Measurements from ENCODE around the gene PHF5A.
"Not testable (repeated sequence)": the region's sequence is repeated elsewhere in the genome, so short reads cannot be mapped to it uniquely, and the experiment has no call there.

The PHF5A gene

DNA sequence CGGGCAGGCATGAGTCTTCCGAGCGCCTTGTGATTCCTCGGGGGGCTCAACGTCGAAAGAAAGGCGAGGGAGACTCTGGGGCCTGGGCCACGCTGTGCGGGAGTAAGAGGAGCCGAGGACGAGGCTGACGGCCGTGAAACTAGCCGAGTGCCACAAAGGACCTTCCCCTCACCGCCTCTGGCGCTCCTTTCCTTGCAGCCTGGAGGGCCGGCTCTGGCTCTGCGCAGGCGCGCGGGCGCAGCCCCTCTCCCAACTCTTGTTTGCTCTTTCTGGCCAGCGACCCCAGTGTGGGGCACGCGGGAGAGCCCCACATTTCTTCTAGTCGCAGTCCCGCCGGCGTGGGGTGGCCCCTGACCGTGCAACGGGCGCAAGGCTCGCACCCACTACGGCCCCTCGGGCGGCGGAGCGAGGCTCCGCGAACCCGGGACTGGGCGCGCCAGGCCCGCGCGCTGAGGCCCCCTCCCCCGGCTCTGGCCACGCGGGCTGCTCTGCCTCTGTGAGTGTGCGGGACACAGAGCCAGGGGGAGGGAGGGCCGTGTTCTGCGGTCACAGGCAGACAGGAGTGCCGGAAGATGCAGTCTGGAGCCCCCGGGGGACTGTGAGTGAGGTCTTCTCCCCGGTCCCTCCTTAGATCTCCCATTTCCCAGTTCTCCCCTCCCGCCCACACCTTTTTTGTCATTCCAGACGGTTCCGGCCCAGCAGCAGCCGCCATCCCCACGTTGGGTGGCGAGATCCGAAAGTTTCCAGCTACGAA, 20.9 kb downstream of the PHF5A start:
- DNase-seq (ENCODE audit: low read depth), result peak; percentile 54

DNA sequence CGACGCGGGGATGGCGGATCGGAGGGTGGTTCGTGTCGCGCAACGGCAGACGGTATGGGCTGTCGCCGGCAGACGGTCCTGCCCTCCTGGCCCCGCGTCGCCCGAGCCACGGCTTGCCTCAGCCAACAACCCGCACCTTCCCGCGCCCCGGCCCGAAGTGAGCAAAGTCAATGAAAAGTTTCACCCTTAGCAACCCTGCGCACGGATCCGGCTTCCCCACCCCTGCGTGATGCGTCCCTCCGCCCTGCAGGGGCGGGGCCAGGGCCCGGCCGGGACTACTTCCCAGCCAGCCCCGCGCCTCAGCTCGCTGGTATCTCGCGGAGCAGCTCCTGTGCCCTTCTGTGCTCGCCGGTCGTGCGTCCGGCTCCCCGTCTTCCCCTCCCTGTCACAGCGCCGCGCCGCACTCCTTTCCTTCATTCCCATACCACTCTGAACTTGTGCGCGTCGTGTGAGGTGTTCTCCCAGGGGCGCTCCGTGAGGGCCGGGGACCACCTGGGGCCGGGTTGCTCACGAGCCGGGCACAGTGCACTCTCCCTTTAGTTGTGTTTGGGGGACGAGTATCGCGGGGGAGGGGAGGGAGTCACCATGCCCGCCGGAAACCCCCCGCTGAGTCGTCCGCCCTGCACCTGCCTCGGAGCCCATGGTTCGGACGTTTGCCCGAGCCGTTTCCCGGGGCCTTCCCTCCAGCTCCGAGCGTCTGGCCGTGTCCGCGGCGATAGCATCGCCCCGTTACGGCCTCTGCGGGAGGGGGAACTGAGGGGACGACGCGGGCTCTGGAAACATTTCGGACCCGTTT, 21.7 kb downstream of the PHF5A start, which contains the start of gene TOB2:
TSS of gene TOB2 (minus strand) at position 163 of the 796 bp plus-strand sequence. CDS start 9,456 bp downstream, outside the sequence.
- DNase-seq (ENCODE audit: low read depth), result peak; percentile 91

DNA sequence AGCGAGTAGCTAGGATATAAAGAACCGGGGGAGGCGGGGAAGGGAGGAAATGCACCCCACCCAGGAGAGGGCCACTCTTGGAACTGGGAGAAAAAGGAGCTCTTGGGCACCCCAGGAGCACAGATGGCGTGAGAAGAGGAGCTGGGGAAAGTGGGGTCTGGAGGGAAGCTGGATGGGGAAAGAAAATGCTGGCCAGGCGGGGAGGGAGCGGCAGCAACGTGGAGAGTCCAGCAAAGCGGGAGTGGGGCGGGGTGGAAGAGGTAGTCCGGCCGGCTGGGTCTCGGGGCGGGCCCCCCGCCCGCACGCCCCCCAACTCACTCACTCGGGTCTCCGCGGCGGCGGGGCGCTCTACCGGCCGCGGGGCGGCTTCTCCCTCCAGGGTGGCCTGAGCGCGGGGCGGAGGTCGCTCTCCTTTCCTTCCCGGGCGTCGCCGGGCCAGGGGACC, 22.4 kb downstream of the PHF5A start:
- DNase-seq (ENCODE audit: low read depth), result no peak

DNA sequence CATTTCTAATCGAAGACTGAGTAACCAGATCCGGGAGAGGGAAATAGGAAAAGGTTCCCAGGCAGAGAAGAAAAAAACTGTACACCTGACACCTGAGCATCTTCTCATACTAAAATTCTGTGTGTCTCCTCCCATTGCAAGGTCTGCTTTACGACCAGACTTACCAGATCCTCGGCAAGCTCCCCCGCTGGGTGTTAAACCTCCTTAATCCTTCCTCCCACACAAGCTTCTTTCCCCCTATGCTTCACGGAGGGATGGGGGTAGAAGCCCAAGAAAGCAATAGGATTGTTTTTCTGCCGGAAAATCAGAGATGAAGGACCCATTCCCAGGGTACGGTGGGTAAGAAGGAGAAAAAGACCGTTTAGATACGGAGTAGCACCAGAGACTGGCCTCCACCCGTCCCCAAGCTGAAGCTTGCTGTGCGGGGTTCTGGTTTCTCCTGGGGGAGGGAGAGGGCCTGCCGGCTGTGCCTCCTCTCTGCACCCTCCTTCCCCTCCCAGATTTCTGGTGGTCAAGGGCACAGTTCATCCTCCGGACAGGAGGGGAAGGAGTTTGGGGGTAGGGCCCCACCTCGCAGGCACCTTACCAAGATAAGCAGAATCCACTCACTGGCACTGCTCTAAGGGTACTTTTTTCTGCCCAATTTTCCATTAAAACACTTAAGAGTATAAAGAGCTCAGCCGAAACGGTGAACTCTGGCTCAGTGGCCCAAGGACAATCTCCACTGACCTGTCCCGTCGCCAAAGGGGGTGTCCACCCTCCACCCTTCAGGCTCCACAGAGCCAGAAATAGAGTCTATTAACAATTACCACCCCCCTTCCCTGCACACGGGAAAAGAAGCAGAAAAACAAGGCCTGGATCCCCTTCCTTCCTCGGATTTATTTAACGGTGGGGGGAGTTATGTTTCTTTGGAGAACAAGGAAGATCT, 23.1 kb downstream of the PHF5A start:
- DNase-seq (ENCODE audit: low read depth), result no peak

DNA sequence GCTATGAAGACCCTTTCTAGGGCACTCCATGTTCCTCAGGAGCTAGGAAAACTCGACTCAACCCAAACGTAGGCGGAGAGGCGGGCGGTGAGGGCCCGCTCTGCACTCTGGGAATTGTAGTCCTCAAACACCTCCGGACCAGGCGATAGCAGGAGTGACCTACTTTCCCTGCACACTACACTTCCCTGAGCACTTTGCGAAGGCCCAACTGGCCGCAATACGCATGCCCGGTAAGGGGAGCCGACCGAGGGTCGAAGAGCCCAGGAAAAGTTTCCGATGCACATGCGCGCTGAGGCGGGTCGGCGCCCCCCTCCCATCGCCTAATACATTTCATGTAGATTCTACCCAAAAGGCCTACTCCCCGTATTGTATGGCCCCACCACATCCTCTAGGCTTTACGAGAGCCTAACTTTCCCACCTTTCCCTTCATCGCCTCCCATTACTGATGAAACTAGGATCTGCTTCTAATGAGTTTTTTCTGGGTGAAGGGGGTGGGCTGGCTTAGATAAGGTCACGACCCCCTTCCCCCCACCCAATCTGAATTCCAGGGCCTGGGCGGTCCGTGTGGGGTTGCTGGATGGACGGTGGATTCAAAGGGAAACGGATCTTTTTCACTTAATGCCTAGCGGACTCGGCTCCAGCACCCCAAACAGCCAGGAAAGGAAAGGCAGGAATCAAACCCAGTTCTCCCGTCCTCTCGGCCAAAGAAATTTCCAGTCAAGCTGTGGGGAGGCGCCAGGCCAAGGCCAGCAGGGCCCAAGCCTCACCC, 23.9 kb downstream of the PHF5A start:
- peak; percentile 55 for DNase-seq (ENCODE audit: low read depth)

DNA sequence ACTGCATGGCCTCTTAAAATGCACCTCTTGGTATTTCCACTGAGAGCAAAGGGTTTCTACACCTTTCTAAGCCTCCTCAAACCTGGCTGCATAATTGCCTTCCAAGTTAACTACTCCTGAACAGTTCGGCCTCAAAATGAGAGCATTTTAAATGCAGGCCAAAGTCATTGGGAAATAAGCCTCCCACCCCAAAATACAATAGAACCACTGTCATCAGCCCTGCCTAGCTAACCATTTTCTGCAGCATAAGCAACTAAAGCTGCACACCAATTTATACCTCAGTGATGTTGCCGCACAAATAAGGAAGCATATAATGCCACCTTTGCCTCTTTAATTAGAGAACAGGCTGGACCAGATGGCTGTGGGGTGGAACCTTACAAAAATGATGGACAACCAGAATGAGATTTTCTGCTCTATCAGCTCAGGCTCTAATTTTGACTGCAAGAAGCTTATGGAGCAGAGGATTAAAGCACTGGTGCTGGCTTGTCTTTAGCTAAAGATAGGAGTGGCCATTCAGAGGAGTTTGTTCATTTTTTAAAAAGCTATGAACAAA, 26.2 kb downstream of the PHF5A start:
- DNase-seq (ENCODE audit: low read depth), result no peak

DNA sequence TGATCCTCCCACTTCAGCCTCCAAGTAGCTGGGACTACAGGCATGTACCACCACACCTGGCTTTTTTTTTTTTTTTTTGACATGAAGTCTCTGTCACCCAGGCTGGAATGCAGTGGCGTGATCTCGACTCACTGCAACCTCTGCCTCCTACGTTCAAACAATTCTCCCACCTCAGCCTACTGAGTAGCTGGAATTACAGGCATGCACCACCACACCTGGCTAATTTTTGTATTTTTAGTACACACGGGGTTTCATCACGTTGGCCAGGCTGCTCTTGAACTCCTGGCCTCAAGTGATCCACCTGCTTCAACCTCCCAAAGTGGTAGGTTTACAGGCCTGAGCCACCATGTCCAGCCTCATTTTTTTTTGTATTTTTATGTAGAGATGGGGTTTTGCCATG, 28.0 kb downstream of the PHF5A start:
- DNase-seq (ENCODE audit: low read depth), result not testable (repeated sequence)

DNA sequence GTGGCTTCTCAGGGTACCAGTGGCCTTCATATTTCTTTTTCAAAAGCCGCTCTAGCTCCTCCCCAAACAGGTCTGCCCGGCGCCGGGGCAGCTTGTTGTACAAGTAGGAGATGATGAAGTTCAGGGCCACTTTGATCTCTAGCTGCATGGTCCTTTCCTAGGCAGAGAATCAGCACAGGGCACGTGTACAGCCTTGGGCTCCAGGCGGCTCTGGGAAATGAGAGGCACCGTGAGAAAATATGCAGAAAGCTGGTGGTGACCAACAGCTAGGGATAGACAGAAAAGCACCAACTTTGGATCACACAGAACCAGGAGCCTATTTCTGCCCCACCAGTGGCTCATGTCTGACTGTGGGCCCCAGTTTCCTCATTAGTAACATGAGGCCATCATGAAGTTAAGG, 31.3 kb downstream of the PHF5A start:
- DNase-seq (ENCODE audit: low read depth), result no peak

DNA sequence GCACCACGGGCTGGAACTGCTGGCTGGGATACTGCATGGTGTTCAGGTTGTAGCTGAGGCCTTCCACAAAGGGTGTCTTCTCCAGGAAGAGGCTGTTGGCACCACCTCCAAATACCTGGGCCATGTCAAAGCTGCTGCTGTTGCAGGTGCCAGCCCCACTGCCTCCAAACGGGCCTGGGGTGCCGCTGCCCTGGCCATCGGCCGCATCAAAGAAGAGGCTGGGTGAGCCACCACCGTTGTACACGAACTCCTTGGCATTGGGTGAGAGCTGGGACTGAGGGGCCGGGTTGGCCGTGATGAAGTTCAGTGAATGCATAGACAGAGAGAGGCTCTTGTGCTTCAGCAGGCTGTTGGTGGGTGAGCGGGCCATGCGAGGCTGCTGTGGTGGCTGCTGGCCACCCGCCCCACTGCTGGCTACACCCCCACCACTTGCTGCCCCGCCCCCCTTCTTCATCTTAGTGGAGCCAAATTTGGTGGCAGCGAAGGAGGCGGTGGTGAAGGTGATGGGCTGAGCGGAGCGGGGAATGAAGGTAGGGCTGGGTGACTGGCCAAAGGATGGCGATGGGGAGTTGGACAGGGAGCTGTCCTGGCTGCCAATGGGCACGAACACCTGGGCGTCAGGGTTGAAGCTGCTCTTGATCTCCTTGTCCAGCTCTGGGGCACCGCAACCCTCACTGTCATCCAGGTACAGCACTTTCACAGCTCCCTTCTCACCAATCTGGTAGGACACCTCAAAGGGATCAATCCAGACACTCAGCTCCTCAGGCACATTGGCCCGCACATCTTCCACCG, 32.0 kb downstream of the PHF5A start:
- DNase-seq (ENCODE audit: low read depth), result no peak

DNA sequence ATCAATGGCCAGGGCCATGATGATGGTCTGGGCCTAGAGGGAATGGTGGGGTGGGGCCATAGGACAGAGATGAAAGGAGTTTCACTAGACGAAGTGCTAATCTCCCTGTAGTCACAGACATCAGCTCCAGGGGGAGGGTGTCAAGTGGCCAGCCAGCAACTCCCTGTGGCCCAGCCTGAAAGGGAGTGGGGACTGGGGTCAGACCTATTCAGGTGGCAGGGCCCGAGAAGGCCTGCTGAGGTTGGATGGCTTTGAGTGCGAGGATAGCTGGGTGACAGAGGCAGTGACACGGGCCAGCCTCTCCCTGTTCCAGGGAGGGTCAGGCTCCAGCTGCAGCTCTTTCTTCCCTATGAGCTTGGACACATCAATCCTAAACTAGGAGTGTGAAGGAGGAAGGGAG, 32.9 kb downstream of the PHF5A start:
- DNase-seq (ENCODE audit: low read depth), result no peak

DNA sequence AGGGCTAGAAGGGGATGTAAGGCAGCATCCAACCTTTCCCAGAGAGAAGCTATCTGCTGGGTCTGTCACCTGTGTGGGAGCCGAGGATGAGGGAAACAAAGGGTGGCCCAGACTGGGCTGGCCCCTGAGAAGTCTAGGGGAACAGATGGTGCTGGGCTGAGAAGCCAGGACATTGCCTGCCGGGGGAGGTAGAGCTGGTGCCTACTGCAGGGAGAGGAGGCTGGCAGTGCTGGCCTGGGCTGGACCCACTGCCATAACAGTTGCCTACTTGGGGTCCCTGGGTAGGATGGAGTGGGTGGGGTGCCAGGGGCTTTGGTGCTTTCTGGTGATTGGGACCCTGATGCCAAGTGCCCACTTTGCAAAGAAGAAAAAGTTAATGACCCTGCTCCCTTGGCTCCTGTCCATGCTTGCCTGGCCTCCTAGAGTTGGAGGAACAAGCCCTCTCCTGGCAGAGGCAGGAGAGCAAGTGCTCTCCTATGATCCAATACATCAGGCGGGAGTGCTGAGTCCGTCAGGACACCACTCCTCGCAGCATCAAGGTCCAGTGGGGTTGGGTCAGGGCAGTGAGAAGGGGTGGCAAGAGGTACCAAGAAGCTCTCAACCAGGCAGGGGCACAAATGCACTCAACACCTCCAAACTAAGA, 34.0 kb downstream of the PHF5A start:
- DNase-seq (ENCODE audit: low read depth), result not testable (repeated sequence)

DNA sequence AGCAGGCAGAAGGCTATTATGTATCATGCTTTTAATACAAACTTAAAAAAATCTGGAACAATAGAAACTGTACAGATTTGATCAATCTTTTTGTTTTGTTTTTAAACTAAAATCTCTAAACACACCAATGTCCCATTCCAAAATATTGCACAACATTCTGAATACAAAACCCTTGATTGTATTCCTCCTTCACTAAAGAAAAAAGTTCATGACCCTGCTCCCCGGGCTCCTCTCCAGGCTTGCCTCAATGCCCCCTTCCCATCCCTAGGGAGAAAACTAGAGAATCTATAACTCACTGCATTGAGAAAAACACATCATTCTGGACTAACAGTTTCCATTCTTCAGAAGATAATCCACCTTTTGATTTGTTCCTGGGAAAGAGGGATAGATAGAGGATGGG, 35.0 kb downstream of the PHF5A start:
- not testable (repeated sequence) for DNase-seq (ENCODE audit: low read depth)

DNA sequence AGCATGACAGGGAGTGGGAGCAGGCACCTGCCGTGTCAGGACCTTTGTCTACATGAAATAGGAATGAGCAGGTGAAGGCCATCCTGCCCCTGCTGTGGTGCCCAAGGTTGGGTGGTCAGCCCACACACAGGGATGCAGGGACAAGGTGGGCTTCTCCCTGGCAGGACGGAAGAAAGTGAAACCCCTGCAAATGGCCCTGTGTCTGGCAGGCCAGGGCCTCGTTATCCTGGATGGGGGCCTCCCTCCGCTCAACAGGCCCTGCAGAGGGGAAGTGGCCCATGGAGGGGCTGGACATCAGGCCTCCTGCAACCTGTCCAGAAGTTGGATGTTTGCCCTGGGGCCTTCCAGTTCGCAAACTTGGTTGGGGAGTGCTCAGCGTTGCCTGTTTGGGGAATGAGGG, 36.8 kb downstream of the PHF5A start:
- no peak for DNase-seq (ENCODE audit: low read depth)

DNA sequence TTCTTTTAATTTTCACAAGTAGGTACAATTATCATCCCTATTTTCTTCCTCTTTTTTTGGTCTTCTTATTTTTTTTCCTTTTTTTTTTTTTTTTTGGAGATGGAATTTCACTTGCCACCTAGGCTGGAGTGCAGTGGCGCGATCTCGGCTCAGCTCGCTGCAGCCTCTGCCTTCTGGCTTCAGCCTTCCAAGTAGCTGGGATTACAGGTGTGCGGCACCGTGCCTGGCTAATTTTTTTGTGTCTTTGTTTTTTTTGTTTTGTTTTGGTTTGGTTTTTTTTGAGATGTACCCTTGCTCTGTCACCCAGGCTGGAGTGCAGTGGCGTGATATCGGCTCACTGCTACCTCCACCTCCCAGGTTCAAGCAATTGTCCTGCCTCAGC, 38.5 kb downstream of the PHF5A start:
- DNase-seq (ENCODE audit: low read depth), result no peak

DNA sequence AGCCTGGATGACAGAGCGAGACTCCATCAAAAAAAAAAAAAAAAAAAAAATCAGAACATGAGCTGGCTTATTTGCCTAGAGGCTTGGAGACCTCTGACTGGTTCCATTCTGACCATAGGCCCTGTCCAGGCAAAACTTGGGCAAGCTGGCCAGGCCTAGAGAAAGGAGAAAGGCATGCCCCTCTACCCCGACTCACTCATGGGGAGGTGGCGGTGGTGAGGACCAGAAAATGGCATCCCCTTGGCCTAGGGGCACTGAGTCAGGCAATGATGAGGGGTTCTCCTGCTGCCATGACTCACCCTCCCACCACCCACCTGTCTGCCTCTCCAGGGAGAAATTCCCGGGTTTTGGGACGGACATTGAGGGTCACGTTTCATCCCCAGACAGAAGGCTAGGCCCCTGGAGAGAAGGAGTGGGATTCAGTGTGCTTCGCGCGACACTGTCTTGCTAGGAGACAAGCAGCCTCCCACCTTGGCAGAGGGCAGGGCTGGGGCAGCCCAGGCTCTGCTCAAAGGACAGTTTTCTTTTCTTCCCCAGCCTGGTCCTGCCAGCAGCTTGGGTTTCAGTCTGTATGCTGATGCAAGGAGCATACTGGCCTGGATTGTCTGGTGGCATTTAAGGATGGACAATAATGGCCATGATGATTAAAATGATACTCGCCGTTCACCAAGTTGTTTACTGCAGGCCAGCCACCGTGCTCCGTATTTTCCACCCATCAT, 39.1 kb downstream of the PHF5A start:
- no peak for DNase-seq (ENCODE audit: low read depth)

DNA sequence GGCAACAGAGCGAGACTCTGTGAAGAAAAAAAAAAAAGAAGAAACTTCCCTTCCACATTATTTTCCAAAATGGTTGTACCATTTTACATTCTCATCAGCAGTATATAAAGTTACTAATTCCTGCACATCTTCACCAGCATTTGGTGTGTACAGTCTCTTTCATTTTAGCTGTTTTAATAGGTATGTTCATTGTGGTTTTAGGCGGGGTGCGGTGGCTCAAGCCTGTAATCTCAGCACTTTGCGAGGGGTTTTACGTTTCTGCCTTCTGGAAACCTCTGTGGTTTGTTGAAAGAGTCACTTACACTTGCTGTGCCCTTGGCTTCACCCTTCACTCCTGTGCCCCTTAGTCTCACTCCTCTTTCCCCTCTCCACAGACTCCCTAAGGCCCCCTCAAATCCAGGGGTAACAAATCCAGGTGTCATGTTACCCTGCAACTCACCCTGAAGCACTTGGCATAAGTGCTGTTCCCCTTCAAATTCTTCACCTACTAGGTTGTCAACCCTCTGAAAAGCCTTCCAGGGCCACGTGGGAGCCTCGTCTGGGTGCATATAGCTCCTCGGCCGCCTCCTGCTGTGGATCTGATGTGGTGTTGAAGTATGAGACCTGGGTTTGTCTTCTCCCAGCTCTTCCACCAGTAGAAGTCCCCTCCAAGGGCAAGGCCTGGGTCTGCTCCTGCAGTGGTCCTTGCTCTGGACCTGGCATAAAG, 42.7 kb downstream of the PHF5A start:
- DNase-seq (ENCODE audit: low read depth), result no peak

DNA sequence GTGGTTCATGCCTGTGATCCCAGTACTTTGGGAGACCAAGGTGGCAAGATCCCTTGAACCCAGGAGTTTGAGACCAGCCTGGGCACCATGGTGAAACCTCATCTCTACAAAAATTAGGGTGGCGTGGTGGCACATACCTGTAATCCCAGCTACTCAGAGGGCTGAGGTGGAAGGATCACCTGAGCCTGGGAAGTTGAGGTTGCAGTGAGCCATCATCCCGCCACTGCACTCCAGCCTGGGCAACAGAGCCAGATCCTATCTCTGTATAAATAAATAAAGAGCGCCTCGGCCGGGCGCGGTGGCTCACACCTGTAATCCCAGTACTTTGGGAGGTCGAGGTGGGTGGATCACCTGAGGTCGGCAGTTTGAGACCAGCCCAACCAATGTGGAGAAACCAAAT, 49.8 kb downstream of the PHF5A start:
- no peak for DNase-seq (ENCODE audit: low read depth)

DNA sequence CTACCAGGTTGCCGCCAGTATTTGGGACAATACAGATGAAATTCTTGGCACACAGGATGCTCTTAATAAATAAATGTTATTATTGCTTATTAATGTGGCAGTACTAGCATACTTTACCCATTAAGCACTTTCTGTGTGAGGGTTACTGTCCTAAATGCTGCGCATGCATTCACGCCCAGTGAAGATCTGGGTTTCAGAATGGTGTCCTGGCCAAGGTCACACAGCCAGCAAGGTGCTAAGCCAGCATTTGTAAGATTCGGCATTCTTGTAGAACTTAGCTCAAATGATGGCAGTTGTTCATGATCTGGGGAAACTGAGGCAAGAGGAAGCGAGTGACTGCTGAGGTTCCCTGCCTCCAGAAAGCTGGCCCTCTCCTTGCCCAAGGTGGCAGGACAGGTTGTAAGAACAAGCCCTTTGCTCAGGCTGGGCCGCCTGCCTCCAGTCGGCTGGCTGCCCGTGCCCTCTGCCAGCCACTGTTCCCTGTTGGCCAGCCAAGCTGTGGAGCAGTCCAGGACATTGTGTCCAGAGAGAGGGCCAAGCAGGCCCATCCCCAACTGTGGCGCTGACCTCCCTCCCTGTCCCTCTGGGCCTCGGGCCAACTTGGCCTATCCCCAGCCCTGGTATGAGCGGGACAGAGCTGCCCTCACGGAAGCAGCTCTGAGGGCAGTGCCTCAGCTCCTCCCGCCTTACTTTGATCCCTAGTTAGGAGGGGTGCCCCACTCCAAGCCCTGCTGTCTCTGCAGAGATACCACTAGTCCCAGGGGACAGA, 50.7 kb downstream of the PHF5A start:
- no peak for DNase-seq (ENCODE audit: low read depth)

Measured in T follicular helper cell (primary cell).